Inferior parietal cortex (tissue), 1 donor: Measurements from ENCODE around the gene C10orf105.

Source experiments
- DNase-seq: peaks from one replicate; pipeline ENCODE4 v3.0.0-alpha.2; 2016; ENCODE audit errors: extremely low spot score

Gene C10orf105

DNA sequence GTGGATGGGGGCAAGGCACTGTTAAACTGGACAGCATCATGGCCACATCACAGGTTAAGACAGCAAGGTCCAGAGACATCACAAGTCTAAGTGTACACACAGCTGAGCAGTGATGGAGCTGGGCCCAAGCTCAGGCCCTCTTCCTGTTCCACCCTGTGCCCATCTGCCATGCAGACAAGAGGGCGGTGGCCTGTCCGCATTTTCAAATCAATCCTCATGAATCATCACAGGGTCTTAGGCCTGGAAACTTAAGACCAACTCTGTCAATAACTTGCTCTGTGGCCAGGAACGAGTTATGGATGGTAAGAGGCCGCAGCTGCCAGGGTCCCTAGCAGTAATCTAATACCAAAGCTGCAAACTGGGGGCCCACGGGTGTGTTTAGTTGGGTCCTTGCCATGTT lies 3.2 kb downstream of the C10orf105 start:
- no peak for DNase-seq

DNA sequence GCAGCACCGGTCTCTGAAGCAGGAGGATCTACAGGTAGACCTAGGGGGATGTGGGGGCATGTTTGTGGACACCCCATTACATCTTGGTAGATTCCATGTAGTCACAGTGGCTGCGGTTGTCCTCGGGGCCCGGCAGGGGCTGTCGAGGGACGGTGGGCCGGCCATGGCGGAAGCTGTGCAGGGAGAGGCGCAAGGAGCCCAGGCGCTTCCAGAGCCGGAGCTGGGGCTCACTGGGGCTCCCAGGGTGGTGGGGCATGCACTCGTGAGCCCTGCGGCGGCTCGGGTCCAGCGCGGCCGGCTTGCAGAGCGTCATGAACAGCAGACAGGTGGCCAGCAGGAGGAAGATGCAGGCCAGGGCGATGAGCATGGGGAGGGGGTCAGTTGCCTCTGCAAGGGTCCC lies 3.7 kb downstream of the C10orf105 start:
- DNase-seq: no peak

- DNase-seq: no peak
Observed at GRCh38 chr10:71715026-71715425, 4.6 kb downstream of the C10orf105 start.

DNA sequence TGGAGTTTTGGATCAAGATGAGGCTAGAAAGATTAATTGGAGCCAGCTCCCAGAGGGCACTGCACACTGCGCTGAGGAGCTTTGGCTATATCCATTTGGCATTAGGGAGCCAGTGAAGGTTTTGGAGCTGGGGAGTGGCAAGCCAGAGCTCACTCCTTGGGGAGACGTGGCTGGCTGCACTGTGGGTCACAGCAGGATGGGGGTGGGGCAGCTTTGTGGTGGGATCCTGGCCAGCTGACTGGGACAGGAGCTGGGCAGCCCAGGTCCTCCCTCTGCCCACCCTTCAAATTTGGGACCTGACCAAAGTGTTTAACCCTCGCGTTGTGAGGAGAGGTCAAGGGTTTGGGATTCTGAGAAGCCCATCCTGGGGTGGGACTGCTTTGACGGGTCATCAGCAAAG lies 5.0 kb downstream of the C10orf105 start:
- no peak for DNase-seq

DNA sequence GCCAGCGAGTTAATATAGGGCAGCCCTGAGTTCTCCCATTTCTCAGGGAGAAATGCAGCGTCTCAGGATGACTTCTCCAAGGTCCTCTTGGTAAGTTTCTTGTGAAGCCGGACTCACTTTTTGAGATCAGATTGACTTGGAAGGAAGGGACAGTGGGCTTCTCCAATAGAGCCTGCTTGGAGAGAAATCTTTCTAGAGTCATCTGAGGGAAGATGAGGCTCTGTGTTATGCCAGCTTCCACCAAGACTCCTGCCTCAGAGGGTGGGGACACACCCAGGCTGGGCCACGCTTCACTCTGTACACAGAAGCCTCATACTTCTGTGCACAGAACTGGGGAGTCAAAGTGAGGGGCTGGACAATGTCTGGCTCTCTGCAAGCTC lies 5.6 kb downstream of the C10orf105 start:
- DNase-seq: no peak

- peak; percentile 79 for DNase-seq
Observed at GRCh38 chr10:71713135-71714030, 6.2 kb downstream of the C10orf105 start.

GRCh38 chr10:71712572-71713134 lies 6.9 kb downstream of the C10orf105 start:
- no peak for DNase-seq

GRCh38 chr10:71712170-71712569 lies 7.4 kb downstream of the C10orf105 start:
- no peak for DNase-seq

DNA sequence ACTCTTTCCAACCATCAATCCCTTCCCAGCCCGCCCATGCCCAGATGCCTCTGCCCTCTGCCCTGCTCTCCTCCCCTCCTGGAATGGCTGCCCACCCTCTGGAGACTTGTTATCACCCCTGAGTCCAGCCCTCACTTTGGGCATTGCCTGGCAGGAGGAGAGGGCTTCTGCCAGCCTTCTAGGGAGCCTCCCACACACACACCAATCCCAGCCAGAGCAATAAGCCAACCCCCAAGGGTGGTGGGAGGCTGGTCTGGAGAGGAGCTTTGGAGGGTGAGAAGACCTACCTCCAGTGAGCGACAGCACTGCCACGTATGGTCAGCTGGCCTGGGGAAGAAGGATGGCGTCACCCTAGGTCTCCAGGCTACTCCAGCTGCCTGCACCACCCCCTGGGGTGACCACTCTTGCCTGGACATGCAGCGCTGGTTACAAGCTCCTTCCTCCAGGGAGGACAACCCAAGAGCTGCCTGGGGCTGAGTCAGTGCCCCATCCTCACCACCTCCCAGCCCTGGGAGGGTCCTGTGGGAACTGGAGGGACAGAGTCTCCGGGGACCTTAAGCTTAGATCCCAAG lies 8.4 kb downstream of the C10orf105 start:
- no peak for DNase-seq

DNA sequence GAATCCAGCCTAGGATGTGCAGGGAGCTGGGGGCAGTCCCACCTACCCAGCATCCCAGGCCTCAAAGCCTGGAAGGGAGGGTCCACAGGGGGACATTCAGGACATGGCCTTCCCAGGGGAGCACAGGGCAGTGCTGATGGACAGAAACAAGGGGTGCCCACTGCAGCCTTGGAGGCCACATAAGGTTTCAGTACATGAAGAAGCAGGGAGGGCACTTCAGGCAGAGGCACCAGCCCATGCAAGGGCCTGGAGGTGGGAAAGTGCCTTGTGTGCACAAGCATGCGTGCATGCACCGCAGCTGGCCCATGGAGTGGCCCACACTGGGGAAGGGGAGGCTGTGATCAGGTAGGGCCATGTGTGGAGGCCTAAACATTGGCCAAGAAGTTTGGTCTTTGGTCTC lies 9.1 kb downstream of the C10orf105 start:
- no peak for DNase-seq

GRCh38 chr10:71708897-71709882 lies 10.4 kb downstream of the C10orf105 start:
- no peak for DNase-seq

- peak; percentile 66 for DNase-seq
Observed at GRCh38 chr10:71708301-71708703, 11.3 kb downstream of the C10orf105 start.

- DNase-seq: no peak
Observed at GRCh38 chr10:71707240-71707789, 12.3 kb downstream of the C10orf105 start.

DNA sequence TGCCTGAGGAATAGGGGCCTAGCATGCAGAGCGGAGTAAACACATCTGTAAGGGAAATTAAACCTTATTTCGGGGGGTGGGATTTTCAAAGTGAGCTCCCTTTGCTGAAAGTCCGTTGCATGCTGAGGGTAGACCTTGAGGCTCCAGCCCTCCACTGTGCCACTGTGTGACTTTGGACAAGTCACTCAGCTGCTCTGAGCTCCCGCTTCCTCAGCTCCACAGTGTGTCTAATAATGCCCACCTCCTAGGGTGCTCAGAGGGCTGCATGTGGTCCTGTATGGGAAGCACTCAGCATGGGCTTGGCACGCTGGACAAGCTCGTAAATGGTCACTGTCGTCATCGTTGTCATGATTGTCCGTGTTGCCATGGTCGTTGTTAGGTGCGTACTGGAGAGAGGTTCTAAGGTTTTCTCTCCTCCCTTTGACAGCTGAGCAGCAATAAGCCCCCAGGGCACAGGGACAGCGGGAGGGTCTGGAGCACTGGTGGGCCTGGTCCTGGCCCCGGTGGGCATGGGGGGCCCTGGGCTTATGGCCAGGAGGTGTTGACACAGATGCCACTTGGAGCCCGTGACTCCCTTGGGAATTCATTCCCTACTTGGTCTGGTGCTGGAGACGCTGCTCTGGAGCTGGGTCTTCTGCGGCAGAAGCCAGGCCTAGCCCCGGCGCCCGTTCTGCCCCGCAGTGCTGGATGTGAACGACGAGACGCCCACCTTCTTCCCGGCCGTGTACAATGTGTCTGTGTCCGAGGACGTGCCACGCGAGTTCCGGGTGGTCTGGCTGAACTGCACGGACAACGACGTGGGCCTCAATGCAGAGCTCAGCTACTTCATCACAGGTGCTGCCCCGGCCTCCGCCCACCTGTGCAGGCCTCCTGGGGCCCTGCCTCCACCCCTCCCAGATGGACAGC lies 13.1 kb downstream of the C10orf105 start:
- no peak for DNase-seq

DNA sequence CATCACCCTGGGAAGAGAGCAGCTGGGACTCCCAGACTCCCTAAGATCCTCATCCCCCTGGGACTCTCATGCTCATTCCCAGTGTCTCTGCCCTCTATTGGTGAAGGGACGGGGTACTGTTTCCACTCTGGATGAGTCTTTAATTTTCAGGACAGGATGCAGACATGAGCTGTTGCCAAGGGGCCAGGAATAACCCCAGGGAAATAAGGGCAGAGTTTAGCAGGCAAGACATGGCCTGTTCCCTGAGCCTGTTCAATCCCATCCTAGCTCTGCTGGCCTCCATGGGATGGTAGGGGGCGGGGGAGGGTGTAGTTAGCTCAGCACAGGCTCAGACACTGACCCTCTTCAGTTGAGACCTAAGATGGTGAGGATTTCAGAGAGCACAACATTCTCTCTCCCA lies 14.0 kb downstream of the C10orf105 start:
- no peak for DNase-seq

GRCh38 chr10:71704816-71705215 lies 14.8 kb downstream of the C10orf105 start:
- no peak for DNase-seq

DNA sequence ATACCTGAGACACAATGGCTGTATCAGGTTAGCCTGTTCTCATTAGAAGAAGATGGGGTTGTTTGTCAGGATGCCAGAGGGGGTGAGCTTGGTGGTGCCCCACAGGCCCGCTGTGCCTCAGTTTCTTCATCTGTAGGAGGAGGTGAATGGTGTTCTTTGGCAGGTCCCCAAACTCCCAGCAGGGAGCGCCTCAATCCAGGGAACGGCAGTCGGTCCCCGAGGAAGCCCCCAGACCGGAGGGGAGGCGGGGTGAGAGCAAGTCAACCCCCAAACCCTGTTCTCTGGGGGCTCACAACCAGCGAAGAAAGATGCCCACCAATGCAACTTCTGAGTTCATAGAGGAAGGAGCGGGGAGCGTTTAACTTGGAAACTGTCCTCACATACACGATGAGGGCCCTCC lies 16.0 kb downstream of the C10orf105 start:
- DNase-seq: no peak

DNA sequence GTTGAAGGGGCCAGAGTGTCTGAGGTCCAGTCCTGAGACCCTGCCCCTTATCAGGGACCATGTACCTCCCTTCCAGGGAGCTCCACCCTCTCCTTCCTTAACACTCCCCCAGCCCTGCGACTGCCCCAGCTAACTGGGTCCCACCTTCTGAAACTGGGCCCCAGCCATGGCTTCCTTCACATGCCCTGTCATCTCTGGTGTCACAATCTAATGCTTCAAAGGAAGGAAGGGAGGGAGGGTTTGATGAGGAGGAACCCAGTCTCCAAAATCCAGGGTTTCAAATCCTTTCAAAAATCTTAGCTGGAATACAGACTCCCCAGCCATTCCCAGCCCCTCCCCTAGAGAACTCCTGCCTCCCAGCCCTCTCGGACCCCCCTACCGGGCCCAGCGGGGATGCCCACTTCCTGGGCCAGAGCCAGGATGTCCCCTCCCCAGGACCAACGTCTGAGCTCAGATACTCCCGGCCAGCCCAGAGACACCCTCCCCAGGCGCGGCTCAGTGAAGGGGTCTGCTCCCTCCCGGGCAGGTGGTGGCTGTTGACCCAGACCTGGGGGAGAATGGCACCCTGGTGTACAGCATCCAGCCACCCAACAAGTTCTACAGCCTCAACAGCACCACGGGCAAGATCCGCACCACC lies 18.0 kb downstream of the C10orf105 start:
- no peak for DNase-seq

GRCh38 chr10:71700731-71701368 lies 18.7 kb downstream of the C10orf105 start:
- DNase-seq: no peak

GRCh38 chr10:71698737-71699136 lies 20.8 kb downstream of the C10orf105 start:
- DNase-seq: no peak
